ENCODE data around the gene FBRSL1.

GRCh38 chr12:132496358-132496669 is 6.4 kb downstream of the FBRSL1 start:
- no peak for TF ChIP-seq CTCF (IDR thresholded peaks at IDR 0.05)
- TF ChIP-seq POLR2A (IDR thresholded peaks at IDR 0.05): no peak
